Hepatocyte (in vitro differentiated cells): ENCODE results near the gene TBC1D22B.

Experiments used
- CTCF ChIP-seq: fragments of 200-600 bp; sonication (generic); IDR thresholded peaks from 2 replicates; pipeline ENCODE4 v1.5.1; 2016; ENCODE audit warnings: antibody characterized with exemption, mild to moderate bottlenecking; ENCODE audit not compliant: poor library complexity
- EZH2 ChIP-seq: fragments of 200-600 bp; sonication (generic); IDR thresholded peaks from 2 replicates; pipeline ENCODE4 v1.6.1; 2016; ENCODE audit warnings: antibody characterized with exemption, mild to moderate bottlenecking, borderline replicate concordance

- TF ChIP-seq CTCF, result no peak
- TF ChIP-seq EZH2, result no peak
Observed at GRCh38 chr6:37309046-37309445, 51.5 kb downstream of the TBC1D22B start.
